HT-29 (cell line): Measurements from ENCODE around the gene CACNA1F. TPM values are rescaled to one million over a fixed set of nuclear protein-coding genes. Genes with fewer than 3 reads are reported as not detected.
A peak's percentile ranks its signal among the peaks of the same experiment; 100 is the strongest.
"Not testable (repeated sequence)": the region's sequence is repeated elsewhere in the genome, so short reads cannot be mapped to it uniquely, and the experiment has no call there.

Experiments
- DNase-seq: peaks from one replicate; pipeline ENCODE4 v3.0.0-alpha.2; 2015; ENCODE audit warnings: low spot score
- total RNA-seq: library from RNA; depleted of rRNA; stranded (reverse); fragments of >200 nt; shearing (Covaris generic); gene quantifications from 2 replicates; pipeline ENCODE4 v1.2.3, GENCODE V29; 2014

Gene CACNA1F
- total RNA-seq, 1 experiment from 2014 or later, result not detected

- no peak for DNase-seq
Observed at GRCh38 chrX:49176421-49177326, 56.5 kb downstream of the CACNA1F start.

- no peak for DNase-seq
Observed at GRCh38 chrX:49175435-49176274, 57.5 kb downstream of the CACNA1F start.

- no peak for DNase-seq
Observed at GRCh38 chrX:49174723-49175122, 58.4 kb downstream of the CACNA1F start.

GRCh38 chrX:49173544-49173943, 59.6 kb downstream of the CACNA1F start:
- not testable (repeated sequence) for DNase-seq

GRCh38 chrX:49172280-49172780, 60.8 kb downstream of the CACNA1F start:
- DNase-seq, result peak; percentile 49

- DNase-seq, result no peak
Observed at GRCh38 chrX:49171752-49172279, 61.3 kb downstream of the CACNA1F start, which contains the start of gene PLP2. Gene PLP2 (plus strand): TSS chrX:49171898. CDS start chrX:49172001, 103 bp downstream.

- no peak for DNase-seq
Observed at GRCh38 chrX:49167740-49168108, 65.4 kb downstream of the CACNA1F start.

- peak; percentile 71 for DNase-seq
Observed at GRCh38 chrX:49166914-49167739, 66.0 kb downstream of the CACNA1F start.

GRCh38 chrX:49165901-49166881, 66.9 kb downstream of the CACNA1F start:
- DNase-seq, result peak; percentile 97

GRCh38 chrX:49164589-49165360, 68.4 kb downstream of the CACNA1F start:
- DNase-seq, result no peak

- DNase-seq, result peak; percentile 86
Observed at GRCh38 chrX:49163555-49164419, 69.4 kb downstream of the CACNA1F start.

GRCh38 chrX:49162620-49163019, 70.5 kb downstream of the CACNA1F start, which contains the start of gene MAGIX:
Gene MAGIX (plus strand): TSS chrX:49162758. CDS start chrX:49162890, 132 bp downstream.
- DNase-seq, result no peak

- DNase-seq, result no peak
Observed at GRCh38 chrX:49161632-49162031, 71.5 kb downstream of the CACNA1F start.

- DNase-seq, result no peak
Observed at GRCh38 chrX:49160908-49161307, 72.2 kb downstream of the CACNA1F start.

GRCh38 chrX:49157194-49157593, 75.9 kb downstream of the CACNA1F start:
- DNase-seq, result no peak

GRCh38 chrX:49155900-49156837, 77.0 kb downstream of the CACNA1F start:
- peak; percentile 80 for DNase-seq
